Thoracic aorta (tissue), 2 donors: Measurements from ENCODE around the gene ZNF236. TPM values are rescaled to one million over a fixed set of nuclear protein-coding genes. Genes with fewer than 3 reads are reported as not detected.

Source experiments
- ATAC-seq: fragments of 150-250 bp; one replicate; pipeline ENCODE4 v1.8.0; 2017; ENCODE audit warnings: low read depth; ENCODE audit not compliant: insufficient number of reproducible peaks, low FRiP score
- DNase-seq: peaks from one replicate; pipeline ENCODE4 v3.0.0-alpha.2; 2020; ENCODE audit warnings: low spot score
- H3K27ac ChIP-seq, 2 donors: fragments of 200-600 bp; sonication (generic); 1 replicate in 1 of 2; 2 replicates in 1 of 2; pipeline ENCODE4 v1.5.1; 2016; ENCODE audit warnings: mild to moderate bottlenecking in 2 of 2, moderate library complexity in 2 of 2
- H3K27me3 ChIP-seq: fragments of 200-600 bp; sonication (generic); replicated peaks from 2 replicates; pipeline ENCODE4 v1.6.0; 2016; ENCODE audit warnings: mild to moderate bottlenecking; ENCODE audit not compliant: insufficient read depth
- H3K36me3 ChIP-seq: fragments of 200-600 bp; sonication (generic); one replicate; pipeline ENCODE4 v1.5.1; 2016
- H3K4me1 ChIP-seq, 2 donors: fragments of 200-600 bp; sonication (generic); 1 replicate in 1 of 2; 2 replicates in 1 of 2; pipeline versions ENCODE4 v1.5.1 to v1.6.0; 2016; ENCODE audit warnings: low read depth in 2 of 2, mild to moderate bottlenecking in 1 of 2; ENCODE audit not compliant: control insufficient read depth in 1 of 2
- H3K4me3 ChIP-seq: fragments of 200-600 bp; sonication (generic); 2 replicates; pipeline ENCODE4 v1.5.1; 2016; ENCODE audit warnings: mild to moderate bottlenecking
- H3K9me3 ChIP-seq: fragments of 200-600 bp; sonication (generic); 2 replicates; pipeline ENCODE4 v1.5.1; 2016
- total RNA-seq, 2 donors: library from RNA; depleted of rRNA; stranded (reverse); fragments of >200 nt; gene quantifications; one replicate each; pipeline versions ENCODE4 v1.1.0 to v1.2.3, GENCODE V29; 2016
- TF ChIP-seq, protein P1 (sequence below): fragments of 200-600 bp; sonication (generic); IDR thresholded peaks from one replicate; pipeline ENCODE4 v1.5.1; 2019; ENCODE audit warnings: antibody characterized with exemption

ZNF236 gene
- total RNA-seq, 2 donors from 2014 or later = 14.1 to 22.5 TPM

GRCh38 chr18:76977684-76978232 lies 155.4 kb downstream of the ZNF236 start:
- DNase-seq (no peak), ATAC-seq (no peak)
- no peaks in the 10 kb centered on the region for H3K27me3 ChIP-seq
- no peaks in the 10 kb centered on the region for H3K4me1 ChIP-seq
- TF ChIP-seq, protein P1, sequence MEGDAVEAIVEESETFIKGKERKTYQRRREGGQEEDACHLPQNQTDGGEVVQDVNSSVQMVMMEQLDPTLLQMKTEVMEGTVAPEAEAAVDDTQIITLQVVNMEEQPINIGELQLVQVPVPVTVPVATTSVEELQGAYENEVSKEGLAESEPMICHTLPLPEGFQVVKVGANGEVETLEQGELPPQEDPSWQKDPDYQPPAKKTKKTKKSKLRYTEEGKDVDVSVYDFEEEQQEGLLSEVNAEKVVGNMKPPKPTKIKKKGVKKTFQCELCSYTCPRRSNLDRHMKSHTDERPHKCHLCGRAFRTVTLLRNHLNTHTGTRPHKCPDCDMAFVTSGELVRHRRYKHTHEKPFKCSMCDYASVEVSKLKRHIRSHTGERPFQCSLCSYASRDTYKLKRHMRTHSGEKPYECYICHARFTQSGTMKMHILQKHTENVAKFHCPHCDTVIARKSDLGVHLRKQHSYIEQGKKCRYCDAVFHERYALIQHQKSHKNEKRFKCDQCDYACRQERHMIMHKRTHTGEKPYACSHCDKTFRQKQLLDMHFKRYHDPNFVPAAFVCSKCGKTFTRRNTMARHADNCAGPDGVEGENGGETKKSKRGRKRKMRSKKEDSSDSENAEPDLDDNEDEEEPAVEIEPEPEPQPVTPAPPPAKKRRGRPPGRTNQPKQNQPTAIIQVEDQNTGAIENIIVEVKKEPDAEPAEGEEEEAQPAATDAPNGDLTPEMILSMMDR = no peak
- H3K4me3 ChIP-seq = no peak overlapping the region
- no peak overlapping the region for H3K27ac ChIP-seq
- no peaks in the 10 kb centered on the region for H3K36me3 ChIP-seq
- no peaks in the 10 kb centered on the region for H3K9me3 ChIP-seq

GRCh38 chr18:76978616-76979015 lies 156.3 kb downstream of the ZNF236 start:
- no peak overlapping the region for H3K27ac ChIP-seq
- no peaks in the 10 kb centered on the region for H3K36me3 ChIP-seq
- DNase-seq (no peak), ATAC-seq (no peak)
- no peak overlapping the region for H3K4me3 ChIP-seq
- H3K9me3 ChIP-seq = no peaks in the 10 kb centered on the region
- no peaks in the 10 kb centered on the region for H3K4me1 ChIP-seq
- H3K27me3 ChIP-seq = no peaks in the 10 kb centered on the region
- TF ChIP-seq, protein P1 = no peak

DNA sequence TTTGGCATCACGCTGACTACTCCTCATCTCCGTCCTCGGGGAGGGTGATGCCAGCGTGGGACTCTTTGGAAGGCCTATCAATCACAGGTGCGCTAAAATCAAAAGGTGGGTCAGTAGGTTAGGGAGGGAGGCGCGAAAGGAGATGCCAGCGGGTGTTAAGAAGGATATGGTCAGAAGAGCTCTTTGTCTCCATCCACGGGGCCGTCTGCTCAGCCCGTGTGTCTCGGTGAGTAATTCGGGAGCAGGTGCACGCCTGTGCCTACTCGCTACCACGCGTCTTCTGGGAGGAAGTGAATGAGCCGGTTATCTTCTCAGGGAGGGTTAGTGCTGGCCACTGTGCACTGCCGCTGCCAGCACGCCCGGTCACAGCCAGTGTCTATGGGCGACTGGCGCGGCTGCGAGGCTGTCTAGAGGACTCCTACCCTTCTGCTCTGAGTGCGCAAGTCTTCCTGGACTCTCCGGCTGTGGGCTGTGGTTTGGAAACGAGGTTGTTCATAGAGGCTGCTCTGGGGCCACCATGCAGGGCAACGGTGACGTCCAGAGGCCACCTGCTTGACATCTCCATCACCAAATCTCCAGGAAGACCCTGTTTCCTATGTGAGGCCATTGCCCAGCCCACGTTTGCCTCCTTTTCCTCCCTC lies 156.9 kb downstream of the ZNF236 start:
- Histone ChIP-seq H3K9me3 (no peaks in the 10 kb centered on the region), H3K27me3 (no peaks in the 10 kb centered on the region), H3K27ac (no peak overlapping the region), H3K36me3 (no peaks in the 10 kb centered on the region), H3K4me1 (no peaks in the 10 kb centered on the region), H3K4me3 (no peak overlapping the region)
- no peak for DNase-seq
- no peak for ATAC-seq
- TF ChIP-seq, protein P1 = no peak

DNA sequence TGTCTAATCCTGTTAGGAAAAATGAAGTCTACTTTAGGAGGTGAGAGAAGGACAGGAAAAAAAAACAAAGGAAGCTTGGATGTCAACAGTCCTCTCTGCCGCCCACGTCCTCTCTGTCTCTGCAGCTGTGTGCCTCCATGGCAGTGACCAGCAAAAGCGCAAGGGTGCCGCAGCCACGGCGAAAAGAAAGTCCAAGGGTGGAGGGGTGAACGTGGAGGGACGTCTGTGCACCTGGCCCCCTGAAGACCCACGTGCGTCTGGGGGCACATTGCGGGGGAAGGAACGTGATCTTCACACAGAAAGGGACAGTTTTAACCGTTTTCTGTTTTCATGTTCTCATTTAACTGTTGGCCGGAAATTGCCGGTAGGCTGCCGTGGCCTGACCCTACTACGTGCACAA lies 157.5 kb downstream of the ZNF236 start:
- H3K36me3 ChIP-seq = no peaks in the 10 kb centered on the region
- H3K4me3 ChIP-seq = no peak overlapping the region
- H3K27ac ChIP-seq = no peak overlapping the region
- H3K4me1 ChIP-seq = no peaks in the 10 kb centered on the region
- H3K27me3 ChIP-seq = no peaks in the 10 kb centered on the region
- H3K9me3 ChIP-seq = no peaks in the 10 kb centered on the region
- no peak for ATAC-seq
- TF ChIP-seq, protein P1 = no peak
- DNase-seq = no peak

- H3K4me3 ChIP-seq = no peak overlapping the region
- no peaks in the 10 kb centered on the region for H3K4me1 ChIP-seq
- no peaks in the 10 kb centered on the region for H3K27me3 ChIP-seq
- DNase-seq (no peak), ATAC-seq (no peak)
- H3K27ac ChIP-seq = no peak overlapping the region
- TF ChIP-seq, protein P1 = no peak
- H3K36me3 ChIP-seq = no peaks in the 10 kb centered on the region
- H3K9me3 ChIP-seq = no peaks in the 10 kb centered on the region
Measured at GRCh38 chr18:76980663-76981395, 158.5 kb downstream of the ZNF236 start.
